ENCODE measurements around the gene SLC25A20.

Gene SLC25A20

GRCh38 chr3:48931944-48932580 is 33.4 kb upstream of the SLC25A20 start:
- TF ChIP-seq RAD21 (IDR thresholded peaks at IDR 0.05; ENCODE audit: low read depth): no peak
- no peak for TF ChIP-seq EP300 (IDR thresholded peaks at IDR 0.05; ENCODE audit: borderline replicate concordance)
- no peak for TF ChIP-seq NFIC (IDR thresholded peaks at IDR 0.05)
- no peak for TF ChIP-seq USF1 (IDR thresholded peaks at IDR 0.05)
- TF ChIP-seq FOXM1 (IDR thresholded peaks at IDR 0.05; ENCODE audit: borderline replicate concordance, low read depth): no peak
- no peak for TF ChIP-seq TEAD4 (IDR thresholded peaks at IDR 0.05)
- no peak for TF ChIP-seq TCF12 (IDR thresholded peaks at IDR 0.05; ENCODE audit: low read depth)
- no peak for TF ChIP-seq CREB1 (IDR thresholded peaks at IDR 0.05; ENCODE audit: low read depth)
- TF ChIP-seq CEBPB (IDR thresholded peaks at IDR 0.05): no peak
- TF ChIP-seq ZBTB7A (IDR thresholded peaks at IDR 0.05; ENCODE audit: low read depth): no peak
- no peak for TF ChIP-seq MAX (IDR thresholded peaks at IDR 0.05)
- no peak for TF ChIP-seq EGR1 (IDR thresholded peaks at IDR 0.05)

GRCh38 chr3:48930590-48930989 is 31.9 kb upstream of the SLC25A20 start:
- TF ChIP-seq MAX (IDR thresholded peaks at IDR 0.05) (no peak), YY1 (IDR thresholded peaks at IDR 0.05; ENCODE audit: low read depth) (no peak), TCF12 (IDR thresholded peaks at IDR 0.05; ENCODE audit: low read depth) (no peak), FOXM1 (IDR thresholded peaks at IDR 0.05; ENCODE audit: borderline replicate concordance, low read depth) (no peak), CEBPB (IDR thresholded peaks at IDR 0.05) (no peak), TEAD4 (IDR thresholded peaks at IDR 0.05) (no peak), CREB1 (IDR thresholded peaks at IDR 0.05; ENCODE audit: low read depth) (no peak), RAD21 (IDR thresholded peaks at IDR 0.05; ENCODE audit: low read depth) (no peak), NFIC (IDR thresholded peaks at IDR 0.05) (no peak), EGR1 (IDR thresholded peaks at IDR 0.05) (no peak), EP300 (IDR thresholded peaks at IDR 0.05; ENCODE audit: borderline replicate concordance) (no peak)

- TF ChIP-seq FOXM1 (IDR thresholded peaks at IDR 0.05; ENCODE audit: borderline replicate concordance, low read depth): no peak
- no peak for TF ChIP-seq EGR1 (IDR thresholded peaks at IDR 0.05)
- no peak for TF ChIP-seq NFIC (IDR thresholded peaks at IDR 0.05)
- TF ChIP-seq TCF12 (IDR thresholded peaks at IDR 0.05; ENCODE audit: low read depth): no peak
- TF ChIP-seq EP300 (IDR thresholded peaks at IDR 0.05; ENCODE audit: borderline replicate concordance): no peak
- no peak for TF ChIP-seq TAF1 (IDR thresholded peaks at IDR 0.05; ENCODE audit: low read depth)
- no peak for TF ChIP-seq CREB1 (IDR thresholded peaks at IDR 0.05; ENCODE audit: low read depth)
- TF ChIP-seq CEBPB (IDR thresholded peaks at IDR 0.05): no peak
- no peak for TF ChIP-seq RAD21 (IDR thresholded peaks at IDR 0.05; ENCODE audit: low read depth)
- no peak for TF ChIP-seq REST (IDR thresholded peaks at IDR 0.05; ENCODE audit: low read depth)
These were observed 30.8 kb upstream of the SLC25A20 start for GRCh38 chr3:48929358-48930035.

- no peak for TF ChIP-seq USF1 (IDR thresholded peaks at IDR 0.05)
- TF ChIP-seq TEAD4 (IDR thresholded peaks at IDR 0.05): no peak
- TF ChIP-seq NFIC (IDR thresholded peaks at IDR 0.05): no peak
- no peak for TF ChIP-seq FOXM1 (IDR thresholded peaks at IDR 0.05; ENCODE audit: borderline replicate concordance, low read depth)
- no peak for TF ChIP-seq CEBPB (IDR thresholded peaks at IDR 0.05)
- no peak for TF ChIP-seq CREB1 (IDR thresholded peaks at IDR 0.05; ENCODE audit: low read depth)
- no peak for TF ChIP-seq TAF1 (IDR thresholded peaks at IDR 0.05; ENCODE audit: low read depth)
- no peak for TF ChIP-seq YY1 (IDR thresholded peaks at IDR 0.05; ENCODE audit: low read depth)
- TF ChIP-seq RAD21 (IDR thresholded peaks at IDR 0.05; ENCODE audit: low read depth): no peak
These were observed 30.0 kb upstream of the SLC25A20 start for GRCh38 chr3:48928679-48929078.

GRCh38 chr3:48927928-48928327 is 29.2 kb upstream of the SLC25A20 start:
- no peak for TF ChIP-seq TAF1 (IDR thresholded peaks at IDR 0.05; ENCODE audit: low read depth)
- no peak for TF ChIP-seq TEAD4 (IDR thresholded peaks at IDR 0.05)

GRCh38 chr3:48926425-48927392 is 28.0 kb upstream of the SLC25A20 start:
- TF ChIP-seq CREB1 (IDR thresholded peaks at IDR 0.05; ENCODE audit: low read depth) (no peak), USF1 (IDR thresholded peaks at IDR 0.05) (no peak), ZBTB7A (IDR thresholded peaks at IDR 0.05; ENCODE audit: low read depth) (no peak), TEAD4 (IDR thresholded peaks at IDR 0.05) (no peak), TCF12 (IDR thresholded peaks at IDR 0.05; ENCODE audit: low read depth) (no peak), CEBPB (IDR thresholded peaks at IDR 0.05) (no peak), TAF1 (IDR thresholded peaks at IDR 0.05; ENCODE audit: low read depth) (no peak), EGR1 (IDR thresholded peaks at IDR 0.05) (no peak), MAX (IDR thresholded peaks at IDR 0.05) (no peak), EP300 (IDR thresholded peaks at IDR 0.05; ENCODE audit: borderline replicate concordance) (no peak), YY1 (IDR thresholded peaks at IDR 0.05; ENCODE audit: low read depth) (no peak), REST (IDR thresholded peaks at IDR 0.05; ENCODE audit: low read depth) (no peak)

Data from Ishikawa (cell line).